HG03439 (cell line): ENCODE data around the gene PCDHA1.

Source experiments
- ATAC-seq: cut with Tn5 transposase; IDR thresholded peaks from one replicate; pipeline ENCODE4 v1.9.1; 2021; ENCODE audit warnings: mild to moderate bottlenecking, moderate library complexity; ENCODE audit not compliant: unreplicated experiment

The PCDHA1 gene

GRCh38 chr5:141040093-141040770 lies 254.3 kb downstream of the PCDHA1 start:
- ATAC-seq: no peak

- no peak for ATAC-seq
Measured at GRCh38 chr5:141040771-141041426, 255.0 kb downstream of the PCDHA1 start.

GRCh38 chr5:141041427-141041785 lies 255.5 kb downstream of the PCDHA1 start:
- no peak for ATAC-seq

DNA sequence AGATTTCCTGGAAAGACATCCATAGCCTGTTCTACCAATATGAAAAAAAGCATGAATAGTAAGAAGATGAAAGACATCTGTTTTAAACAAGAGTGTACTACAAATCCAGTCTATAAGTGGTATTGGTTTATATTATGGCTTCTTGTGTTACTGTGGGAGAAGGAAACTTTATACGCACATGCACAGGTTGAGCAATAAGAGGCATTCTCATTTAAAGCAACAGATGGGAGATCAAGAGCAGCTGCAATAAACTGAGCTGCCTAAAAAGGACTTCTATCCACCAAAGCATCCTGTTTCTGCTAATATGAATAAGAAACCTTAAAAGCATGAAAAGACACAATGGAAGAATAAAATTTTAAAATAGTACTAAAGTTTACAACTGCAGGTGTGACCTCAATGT lies 256.6 kb downstream of the PCDHA1 start:
- no peak for ATAC-seq

DNA sequence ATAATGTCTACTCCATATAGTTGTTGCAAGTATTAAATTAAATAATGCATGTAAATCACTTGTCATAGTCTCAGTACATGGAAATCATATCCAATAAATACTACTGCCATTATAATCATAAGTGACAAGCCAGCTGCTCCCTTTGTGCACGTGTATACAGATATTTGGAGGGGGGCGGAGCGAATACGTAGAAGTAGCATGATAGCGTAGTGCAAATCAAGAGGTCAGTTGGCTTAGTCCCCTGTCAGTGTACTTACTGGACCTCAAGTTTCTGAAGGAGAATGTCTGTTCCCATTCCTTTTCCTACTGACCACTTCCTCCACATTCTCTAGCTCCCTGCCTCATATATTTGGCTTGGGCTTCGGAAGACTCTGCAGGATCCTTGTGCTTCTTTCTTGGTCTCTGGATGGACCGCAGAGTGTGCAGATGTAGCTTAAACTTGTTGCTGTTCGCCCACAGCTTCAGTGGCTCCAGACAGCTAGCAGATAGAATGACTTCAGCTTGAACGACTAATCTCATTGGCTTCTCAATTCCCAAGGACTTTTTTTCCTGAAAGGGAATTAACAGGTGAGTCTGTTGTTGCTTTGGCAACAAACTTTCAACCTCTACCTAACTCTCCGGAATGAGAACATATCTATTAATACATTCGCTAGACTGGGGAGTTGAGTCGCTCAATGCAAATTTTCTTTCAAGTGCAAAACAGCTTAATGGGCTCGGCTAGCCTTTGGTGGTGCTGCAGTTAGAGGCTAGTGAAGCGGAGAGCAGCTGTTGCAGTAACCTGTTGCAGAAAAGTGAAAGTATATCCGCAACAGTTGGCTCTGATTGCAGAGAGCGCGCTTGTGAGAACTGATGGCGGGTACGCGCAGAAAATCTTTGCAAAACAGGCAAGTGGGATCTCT lies 264.9 kb downstream of the PCDHA1 start, which contains the start of gene PCDHB1:
TSS of gene PCDHB1 (plus strand) at position 753 of the 899 bp plus-strand sequence. CDS start at position 850, 97 bp downstream.
- no peak for ATAC-seq

DNA sequence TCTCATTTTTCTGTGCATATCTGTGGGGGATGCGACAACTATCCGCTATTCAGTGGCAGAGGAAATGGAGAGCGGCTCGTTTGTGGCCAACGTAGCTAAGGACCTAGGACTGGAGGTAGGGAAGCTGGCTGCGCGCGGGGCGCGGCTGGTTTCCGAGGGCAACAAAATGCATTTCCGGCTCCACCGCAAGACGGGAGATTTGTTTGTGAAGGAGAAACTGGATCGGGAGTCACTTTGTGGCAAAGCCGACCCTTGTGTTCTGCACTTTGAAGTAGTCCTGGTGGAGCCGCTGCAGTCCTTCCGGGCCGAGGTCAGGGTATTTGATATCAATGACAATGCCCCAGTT lies 265.6 kb downstream of the PCDHA1 start:
- ATAC-seq: no peak
